GM18502 (cell line): ENCODE results near the gene PTOV1.

Experiments used
- ATAC-seq: cut with Tn5 transposase; IDR thresholded peaks from one replicate; pipeline ENCODE4 v1.9.1; 2021; ENCODE audit warnings: mild to moderate bottlenecking; ENCODE audit not compliant: unreplicated experiment, poor library complexity

The PTOV1 gene

GRCh38 chr19:49884109-49884508 lies 33.1 kb downstream of the PTOV1 start:
- ATAC-seq: no peak

- no peak for ATAC-seq
Observed at GRCh38 chr19:49884760-49885159, 33.8 kb downstream of the PTOV1 start.

- ATAC-seq: no peak
Observed at GRCh38 chr19:49887037-49887664, 36.2 kb downstream of the PTOV1 start.

DNA sequence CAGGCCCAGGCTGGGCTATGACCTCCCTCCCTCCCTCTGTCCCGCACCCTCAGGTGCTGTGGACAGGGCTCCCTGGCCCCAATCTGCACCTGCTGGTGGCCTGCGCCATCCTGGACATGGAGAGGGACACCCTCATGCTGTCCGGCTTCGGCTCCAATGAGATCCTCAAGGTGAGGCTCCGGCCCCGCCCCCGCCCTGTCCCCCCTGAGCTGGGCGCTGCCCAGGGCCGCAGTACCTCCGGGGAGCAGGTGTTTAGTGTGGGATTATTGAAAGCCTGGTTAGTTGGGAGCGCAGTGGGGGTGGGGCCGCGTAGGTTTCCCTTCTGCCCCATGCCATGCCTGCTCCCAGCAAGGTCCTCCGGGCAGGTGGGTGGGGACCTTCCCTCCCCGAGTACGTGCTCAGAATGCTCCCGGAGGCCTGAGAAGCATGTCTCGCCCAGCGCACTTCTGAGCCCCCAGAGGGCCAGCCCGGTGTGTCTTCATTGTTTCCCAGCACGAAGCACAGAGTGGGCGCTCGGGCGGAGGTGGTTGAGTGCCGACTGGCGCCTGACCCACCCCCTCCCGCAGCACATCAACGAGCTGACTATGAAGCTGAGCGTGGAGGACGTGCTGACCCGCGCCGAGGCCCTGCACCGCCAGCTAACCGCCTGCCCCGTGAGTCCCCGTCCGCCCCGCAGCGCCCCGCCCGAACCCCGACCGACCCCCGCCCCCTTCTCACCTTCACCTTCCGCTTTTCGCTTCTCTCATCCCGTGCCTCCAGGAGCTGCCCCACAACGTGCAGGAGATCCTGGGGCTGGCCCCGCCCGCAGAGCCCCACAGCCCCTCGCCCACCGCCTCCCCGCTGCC lies 36.9 kb downstream of the PTOV1 start:
- ATAC-seq: no peak

- no peak for ATAC-seq
Observed at GRCh38 chr19:49888510-49888824, 37.5 kb downstream of the PTOV1 start.

- ATAC-seq: no peak
Observed at GRCh38 chr19:49889038-49889686, 38.2 kb downstream of the PTOV1 start.

DNA sequence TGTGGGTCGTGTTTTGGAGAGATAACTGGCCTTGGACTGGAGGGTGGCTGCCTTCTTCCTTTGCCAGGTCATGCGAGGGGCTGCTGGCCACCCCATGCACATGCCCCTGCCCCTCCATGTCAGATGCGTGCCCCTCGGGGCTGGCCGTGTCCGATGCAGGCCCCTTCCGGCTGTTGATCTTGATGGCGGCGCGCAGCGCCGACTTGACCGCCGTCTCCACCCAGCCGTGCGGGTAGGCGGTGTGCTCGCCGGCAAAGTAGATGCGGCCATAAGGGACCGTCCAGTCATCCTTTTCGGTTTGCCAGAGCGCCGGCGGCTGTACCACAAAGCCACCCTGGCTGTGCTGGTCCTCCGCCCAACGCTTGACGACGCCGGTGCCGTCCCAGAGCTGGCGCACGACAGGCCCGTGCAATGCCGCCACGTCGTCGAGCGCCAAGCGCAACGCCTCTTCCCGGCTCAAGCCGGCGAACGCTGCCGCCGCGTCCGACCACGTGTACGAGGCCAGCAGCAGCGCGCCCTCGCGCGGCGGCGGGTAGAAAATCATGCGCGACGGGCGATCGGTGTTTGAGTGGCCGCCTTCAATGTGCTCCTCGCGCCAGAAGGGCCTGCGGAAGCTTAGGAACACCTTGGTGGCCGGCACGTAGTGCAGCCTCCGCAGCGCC lies 38.9 kb downstream of the PTOV1 start:
- peak; percentile 33 for ATAC-seq

GRCh38 chr19:49890349-49891311 lies 39.7 kb downstream of the PTOV1 start:
- ATAC-seq: peak; percentile 42

- ATAC-seq: no peak
Observed at GRCh38 chr19:49891393-49891792, 40.4 kb downstream of the PTOV1 start.

DNA sequence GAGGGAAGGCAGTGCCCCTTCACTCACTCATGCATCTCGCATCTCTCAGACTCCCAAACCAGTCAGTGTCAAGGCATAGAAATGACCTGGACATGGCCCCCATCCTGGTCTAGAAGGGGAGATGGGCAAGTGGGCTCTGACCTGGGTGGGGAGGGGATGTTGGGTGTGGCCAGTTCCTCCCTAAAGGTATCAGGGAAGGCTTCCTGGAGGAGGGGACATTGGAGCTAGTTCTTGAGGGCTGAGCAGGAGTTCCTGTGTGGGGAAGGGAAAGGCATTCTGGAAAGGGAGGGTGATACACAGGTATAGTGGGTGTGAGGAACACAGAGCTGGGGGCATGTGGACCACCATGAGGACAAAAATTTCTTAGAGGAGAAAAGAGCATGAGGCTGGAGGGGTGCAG lies 41.8 kb downstream of the PTOV1 start:
- no peak for ATAC-seq

DNA sequence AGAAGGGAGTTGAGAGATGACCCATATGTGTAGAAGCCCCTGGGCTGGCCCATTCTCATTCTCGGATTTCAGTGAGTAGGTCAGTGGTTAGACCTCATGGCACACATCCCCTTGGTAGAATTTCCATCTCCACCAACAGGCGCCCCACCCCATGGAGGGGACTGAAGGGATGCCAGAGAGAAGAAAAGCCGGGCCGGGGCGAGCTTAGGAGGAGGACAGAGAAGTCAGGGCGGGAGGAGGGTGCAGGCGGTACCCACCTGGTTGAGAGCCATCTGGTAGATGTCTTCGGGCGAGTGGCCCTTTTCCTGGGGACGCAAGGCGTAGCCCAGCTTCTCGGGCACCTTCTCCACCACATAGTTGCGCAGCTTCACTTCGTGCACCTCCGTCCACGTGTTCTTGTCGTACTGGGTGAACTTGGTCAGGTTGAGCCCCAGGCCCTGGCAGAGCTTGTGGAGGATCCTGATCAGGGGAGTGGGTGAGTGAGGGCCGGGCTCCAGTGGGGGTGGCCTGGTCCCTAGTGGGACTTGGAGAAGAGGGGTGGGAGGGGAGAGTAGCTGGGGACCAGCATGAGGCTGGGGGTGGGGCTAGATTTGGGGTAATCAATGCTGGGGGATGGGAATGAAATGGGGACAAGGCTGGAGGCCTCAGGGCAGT lies 43.2 kb downstream of the PTOV1 start:
- ATAC-seq: no peak

DNA sequence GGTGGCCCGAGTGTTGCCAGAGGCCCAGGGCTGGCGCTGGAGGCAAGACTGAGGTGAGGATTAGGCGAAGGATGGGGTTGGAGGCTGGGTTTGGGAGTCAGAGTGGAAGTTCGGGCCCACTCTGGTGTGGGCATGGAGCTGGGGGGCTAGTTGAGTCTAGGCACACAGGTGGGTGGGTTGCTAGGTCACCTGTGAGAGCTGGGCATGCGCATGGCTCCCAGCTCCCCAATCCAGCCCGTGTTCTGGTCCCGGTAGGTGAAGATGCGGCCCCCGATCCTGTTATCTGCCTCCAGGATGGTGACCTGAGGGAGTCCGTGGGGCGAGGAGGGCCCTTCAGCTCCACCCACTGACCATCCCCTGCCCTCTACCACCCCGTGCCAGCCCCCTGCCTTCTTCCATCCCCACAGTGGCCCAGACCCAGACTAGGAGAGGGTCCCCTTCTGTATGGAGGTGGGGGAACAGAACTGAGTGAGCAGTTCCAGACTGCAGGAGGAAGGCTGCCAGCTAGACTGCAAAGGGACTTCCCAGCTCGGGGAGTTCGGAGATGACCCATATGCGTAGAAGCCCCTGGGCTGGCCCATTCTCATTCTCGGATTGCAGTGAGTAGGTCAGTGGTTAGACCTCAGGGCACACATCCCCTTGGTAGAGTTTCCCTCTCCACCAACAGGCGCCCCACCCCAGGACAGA lies 44.1 kb downstream of the PTOV1 start:
- peak; percentile 27 for ATAC-seq

DNA sequence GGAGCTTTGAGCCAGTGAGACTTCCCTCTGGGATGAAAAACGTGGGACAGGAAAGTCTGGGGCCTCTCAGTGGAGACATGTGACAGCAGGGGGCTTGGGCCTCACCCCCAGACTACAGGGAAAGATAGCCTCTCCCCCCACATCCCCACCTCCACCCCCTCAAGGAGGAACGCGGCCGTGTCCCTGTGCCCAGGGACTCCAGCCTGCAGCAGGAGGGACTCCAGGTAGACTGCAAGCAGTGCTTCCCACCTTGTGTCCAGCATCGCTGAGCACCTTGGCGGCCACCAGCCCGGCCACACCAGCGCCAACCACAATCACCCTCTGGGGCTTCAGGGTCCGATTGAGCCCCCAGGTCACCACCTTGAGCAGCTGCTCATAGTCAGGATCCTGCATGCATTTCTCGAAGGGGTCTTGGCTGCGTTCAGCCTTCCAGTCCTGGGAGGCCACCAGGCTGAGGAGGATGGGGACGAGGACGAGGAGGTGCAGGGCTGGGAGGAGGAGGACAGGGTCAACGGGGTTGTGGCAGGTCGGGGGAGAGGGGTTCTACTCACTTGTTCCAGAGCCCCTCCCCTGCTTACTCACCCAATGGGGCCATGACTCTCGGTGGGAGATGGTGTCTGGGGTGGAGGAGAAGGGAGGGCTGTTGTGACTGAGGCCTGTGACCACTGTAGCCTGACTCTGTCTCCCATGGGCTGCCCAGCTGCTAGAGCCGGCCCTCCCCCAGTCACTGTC lies 44.8 kb downstream of the PTOV1 start:
- ATAC-seq: no peak

- peak; percentile 45 for ATAC-seq
Observed at GRCh38 chr19:49896863-49897621, 46.1 kb downstream of the PTOV1 start, which contains the start of gene IL4I1. IL4I1 (minus strand) TSS chr19:49896887; CDS start chr19:49896160, 727 bp downstream.

DNA sequence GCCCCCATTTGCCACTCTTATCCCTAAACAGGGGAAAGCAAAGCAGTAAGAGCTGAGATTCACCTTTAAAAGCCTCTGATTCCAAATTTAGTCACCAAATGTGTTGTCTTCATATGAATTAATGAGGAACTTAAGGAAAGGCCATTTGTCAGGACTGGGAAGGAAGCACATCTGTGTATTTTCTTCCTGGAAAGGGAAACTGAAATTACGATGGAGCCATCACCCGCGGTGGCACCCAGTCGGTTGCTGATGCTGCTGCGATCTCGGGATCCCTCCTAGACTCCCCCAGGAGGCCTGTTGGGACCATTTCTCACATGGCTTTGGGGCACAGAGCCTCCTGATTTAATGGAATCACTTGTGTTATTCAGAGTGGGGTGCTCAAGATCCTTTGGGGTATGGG lies 53.2 kb downstream of the PTOV1 start:
- ATAC-seq: no peak

DNA sequence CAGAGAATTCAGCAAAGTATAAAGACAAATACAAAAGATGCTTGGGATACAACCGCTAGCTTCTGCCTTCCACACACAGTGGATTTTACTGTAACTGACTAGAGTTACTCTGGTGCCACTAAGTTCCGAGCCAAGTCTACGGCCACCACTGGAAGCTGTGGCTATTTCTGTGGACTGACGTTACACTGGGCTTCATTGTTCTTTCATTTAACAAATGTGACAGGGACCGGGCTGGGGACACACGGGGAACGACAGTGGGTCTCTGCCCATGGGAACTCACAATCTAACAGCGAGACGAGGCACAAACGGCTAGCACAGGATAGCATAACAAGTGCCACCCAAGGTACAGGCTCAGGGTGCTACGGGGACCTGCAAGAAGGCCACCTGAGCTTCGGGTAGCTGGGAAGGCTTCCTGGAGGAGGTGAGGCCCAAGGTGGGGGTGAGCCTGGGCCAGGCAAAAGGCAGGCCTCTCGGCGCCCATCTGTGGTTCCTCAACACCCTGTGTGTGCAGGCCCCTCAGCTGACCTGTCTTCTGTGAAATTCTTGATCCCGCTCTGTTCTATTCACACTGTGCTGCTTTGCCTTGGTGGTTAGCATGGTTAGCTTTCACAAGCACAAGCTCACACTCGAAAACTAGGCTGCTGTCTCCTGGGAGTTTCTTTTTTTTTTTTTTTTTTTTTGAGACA lies 56.1 kb downstream of the PTOV1 start:
- ATAC-seq: peak; percentile 27
